ENCODE data around the gene SV2A.
"Not testable (repeated sequence)": the region's sequence is repeated elsewhere in the genome, so short reads cannot be mapped to it uniquely, and the experiment has no call there.

SV2A gene

DNA sequence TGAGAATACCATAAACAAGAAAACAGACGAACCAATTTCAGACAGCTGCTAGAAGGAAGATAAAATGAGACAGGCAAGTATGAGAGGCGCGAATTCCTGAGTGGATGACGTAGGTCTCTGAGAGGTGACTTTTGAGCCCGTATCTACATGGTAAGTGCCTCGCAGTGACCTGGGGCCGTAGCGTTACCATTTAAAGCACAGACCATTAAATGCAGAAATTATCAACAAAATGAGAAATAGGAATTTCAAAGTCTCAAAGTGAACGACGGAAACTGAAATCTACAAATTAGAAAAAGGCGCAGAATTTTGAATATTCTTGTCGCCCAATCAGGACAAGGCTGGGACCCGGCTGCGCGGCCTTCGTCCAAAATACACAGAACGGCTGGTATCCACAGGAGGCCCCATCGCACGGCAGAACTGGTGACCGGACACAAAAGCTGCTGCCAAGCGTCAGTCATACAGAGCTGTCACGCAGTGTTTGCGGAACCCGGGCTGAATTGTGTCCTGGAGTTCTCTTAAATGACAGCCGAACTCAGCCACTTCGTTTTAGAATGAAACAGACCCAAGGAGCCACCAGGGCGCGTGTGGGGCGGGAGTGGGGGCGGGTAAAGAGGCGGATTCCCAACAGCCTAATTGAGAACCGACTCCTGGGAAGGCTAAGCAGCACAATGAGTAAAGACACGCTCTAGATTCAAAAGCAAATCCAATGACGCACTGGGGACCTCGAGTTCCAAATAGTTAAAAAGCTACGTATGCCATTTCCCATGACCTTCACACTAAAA, 32.1 kb downstream of the SV2A start:
- DNase-seq (ENCODE audit: low read depth) = peak; percentile 96
- peaks cover 24% of the 10 kb centered on the region for H3K4me1 ChIP-seq (ENCODE audit: control insufficient read depth, insufficient read depth, low read length)
- no peaks in the 10 kb centered on the region for H3K27me3 ChIP-seq (replicated peaks; ENCODE audit: control insufficient read depth, insufficient read depth, low read length)
- peak overlapping the region; percentile 95 for H3K4me3 ChIP-seq (ENCODE audit: low read length)
- H3K9ac ChIP-seq (ENCODE audit: low read length) = peak overlapping the region; percentile 93
- H3K9me3 ChIP-seq (ENCODE audit: control insufficient read depth, low read length) = no peaks in the 10 kb centered on the region
- H3K36me3 ChIP-seq (ENCODE audit: control insufficient read depth, insufficient read depth, low read length, severe bottlenecking) = no peaks in the 10 kb centered on the region

- Histone ChIP-seq H3K36me3 (ENCODE audit: control insufficient read depth, insufficient read depth, low read length, severe bottlenecking) (no peaks in the 10 kb centered on the region), H3K4me3 (ENCODE audit: low read length) (peak overlapping the region; percentile 95), H3K4me1 (ENCODE audit: control insufficient read depth, insufficient read depth, low read length) (peaks cover 24% of the 10 kb centered on the region), H3K9ac (ENCODE audit: low read length) (peak overlapping the region; percentile 93), H3K9me3 (ENCODE audit: control insufficient read depth, low read length) (no peaks in the 10 kb centered on the region), H3K27me3 (replicated peaks; ENCODE audit: control insufficient read depth, insufficient read depth, low read length) (no peaks in the 10 kb centered on the region)
- DNase-seq (ENCODE audit: low read depth) = peak; percentile 50
Measured at GRCh38 chr1:149884433-149885338, 33.0 kb downstream of the SV2A start.

- Histone ChIP-seq H3K9ac (ENCODE audit: low read length) (peak overlapping the region; percentile 11), H3K9me3 (ENCODE audit: control insufficient read depth, low read length) (no peaks in the 10 kb centered on the region), H3K36me3 (ENCODE audit: control insufficient read depth, insufficient read depth, low read length, severe bottlenecking) (no peaks in the 10 kb centered on the region), H3K4me3 (ENCODE audit: low read length) (peak overlapping the region; percentile 95), H3K4me1 (ENCODE audit: control insufficient read depth, insufficient read depth, low read length) (peaks cover 19% of the 10 kb centered on the region), H3K27me3 (replicated peaks; ENCODE audit: control insufficient read depth, insufficient read depth, low read length) (no peaks in the 10 kb centered on the region)
- no peak for DNase-seq (ENCODE audit: low read depth)
Measured at GRCh38 chr1:149883598-149884247, 33.9 kb downstream of the SV2A start.

DNA sequence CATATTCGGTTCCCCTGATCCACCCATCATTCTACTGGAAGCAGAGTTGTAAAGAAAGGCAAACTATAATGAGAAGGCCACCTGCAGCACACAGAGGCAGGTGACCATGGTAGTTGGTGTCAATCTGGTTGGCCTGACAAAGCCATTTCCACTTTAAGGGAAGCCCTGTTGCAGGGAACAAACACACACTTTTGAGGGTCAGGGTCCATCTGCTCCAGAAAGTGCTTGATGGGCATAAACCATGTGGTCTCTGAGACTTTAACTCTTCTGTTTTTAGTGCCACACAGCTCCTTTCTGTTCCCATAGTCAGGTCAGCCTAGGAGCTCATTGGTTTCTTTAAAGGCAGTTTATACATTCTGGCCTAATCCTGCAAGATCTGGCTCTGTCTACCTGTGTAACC, 35.8 kb downstream of the SV2A start:
- H3K4me3 ChIP-seq (ENCODE audit: low read length) = no peak overlapping the region
- H3K9ac ChIP-seq (ENCODE audit: low read length) = no peak overlapping the region
- DNase-seq (ENCODE audit: low read depth) = no peak
- H3K27me3 ChIP-seq (replicated peaks; ENCODE audit: control insufficient read depth, insufficient read depth, low read length) = no peaks in the 10 kb centered on the region
- H3K9me3 ChIP-seq (ENCODE audit: control insufficient read depth, low read length) = no peaks in the 10 kb centered on the region
- peaks cover 17% of the 10 kb centered on the region for H3K4me1 ChIP-seq (ENCODE audit: control insufficient read depth, insufficient read depth, low read length)
- no peaks in the 10 kb centered on the region for H3K36me3 ChIP-seq (ENCODE audit: control insufficient read depth, insufficient read depth, low read length, severe bottlenecking)

DNA sequence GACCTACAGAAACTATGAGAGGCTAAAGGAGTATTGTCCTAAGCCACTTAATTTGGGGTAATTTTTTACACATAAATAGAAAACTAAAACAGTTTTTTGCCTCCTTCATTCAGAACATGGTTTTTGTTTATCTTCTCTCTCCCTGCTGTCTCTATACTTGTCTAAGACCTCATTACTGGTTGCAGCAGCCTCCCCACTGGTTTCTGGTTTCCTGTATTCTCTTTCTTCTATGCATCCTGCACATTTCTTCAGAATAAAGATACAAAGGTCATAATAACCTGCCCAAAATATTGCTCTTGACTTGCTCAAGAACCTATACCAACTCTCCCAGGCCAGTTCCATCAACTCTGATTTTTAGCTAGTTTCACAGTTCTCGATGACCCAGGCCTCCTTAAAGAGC, 38.1 kb downstream of the SV2A start:
- Histone ChIP-seq H3K4me1 (ENCODE audit: control insufficient read depth, insufficient read depth, low read length) (peaks cover 10% of the 10 kb centered on the region), H3K4me3 (ENCODE audit: low read length) (no peak overlapping the region), H3K36me3 (ENCODE audit: control insufficient read depth, insufficient read depth, low read length, severe bottlenecking) (no peaks in the 10 kb centered on the region), H3K9ac (ENCODE audit: low read length) (no peak overlapping the region), H3K9me3 (ENCODE audit: control insufficient read depth, low read length) (no peaks in the 10 kb centered on the region), H3K27me3 (replicated peaks; ENCODE audit: control insufficient read depth, insufficient read depth, low read length) (no peaks in the 10 kb centered on the region)
- no peak for DNase-seq (ENCODE audit: low read depth)

DNA sequence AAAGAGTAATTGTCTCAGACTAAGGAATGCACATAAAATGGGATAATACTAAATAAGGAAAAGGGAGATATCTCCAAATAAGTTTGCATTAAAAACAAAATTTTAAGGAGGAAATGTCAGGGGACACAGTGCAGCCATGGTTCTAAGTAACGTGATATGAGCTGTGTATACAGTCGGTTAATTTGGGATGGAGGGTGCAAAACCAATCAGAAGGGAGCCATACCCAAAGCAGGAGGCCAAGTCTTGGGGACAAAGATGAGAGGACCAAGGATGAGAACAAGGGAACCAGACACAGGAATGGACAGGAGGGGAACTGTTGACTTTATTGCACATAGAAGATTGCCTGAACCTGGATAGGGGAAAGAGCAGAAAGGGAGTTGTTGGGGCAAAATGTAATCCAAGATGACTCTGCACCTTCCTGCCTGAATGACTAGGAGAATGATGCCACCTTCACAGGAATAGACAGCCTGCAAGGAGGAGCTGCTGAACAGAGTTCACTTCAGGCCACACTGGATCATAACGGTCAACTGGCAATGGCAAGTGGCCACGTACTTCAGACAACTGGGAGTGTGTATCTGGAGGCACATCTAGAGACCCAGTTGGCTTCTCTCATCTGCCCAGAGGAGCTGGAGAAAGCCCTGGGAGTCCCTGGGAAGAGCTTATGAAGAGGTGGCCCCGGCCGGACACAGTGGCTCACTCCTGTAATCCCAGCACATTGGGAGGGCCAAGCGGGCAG, 40.3 kb downstream of the SV2A start:
- H3K36me3 ChIP-seq (ENCODE audit: control insufficient read depth, insufficient read depth, low read length, severe bottlenecking) = no peaks in the 10 kb centered on the region
- H3K27me3 ChIP-seq (replicated peaks; ENCODE audit: control insufficient read depth, insufficient read depth, low read length) = no peaks in the 10 kb centered on the region
- DNase-seq (ENCODE audit: low read depth) = no peak

DNA sequence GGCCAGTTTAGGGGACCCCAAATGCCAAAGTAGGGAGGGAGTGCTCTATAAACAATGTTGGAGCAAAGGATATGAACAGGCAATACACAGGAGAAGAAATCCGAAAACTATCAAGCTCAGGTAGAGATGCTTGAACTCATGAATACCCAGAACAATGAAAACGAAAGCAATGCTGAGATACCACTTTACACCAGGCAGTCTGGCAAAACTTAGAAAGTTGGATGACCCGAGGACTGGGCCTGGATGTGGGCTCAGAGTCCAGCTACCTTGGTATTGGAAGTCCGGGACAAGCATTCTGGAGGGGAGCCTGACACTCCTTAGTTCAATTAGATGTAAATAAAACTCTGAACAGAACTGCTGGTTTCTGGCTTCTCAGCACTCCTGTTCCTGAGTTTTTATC, 44.6 kb downstream of the SV2A start:
- not testable (repeated sequence) for H3K4me1 ChIP-seq (ENCODE audit: control insufficient read depth, insufficient read depth, low read length); H3K9ac ChIP-seq (ENCODE audit: low read length); H3K4me3 ChIP-seq (ENCODE audit: low read length); H3K36me3 ChIP-seq (ENCODE audit: control insufficient read depth, insufficient read depth, low read length, severe bottlenecking); H3K27me3 ChIP-seq (replicated peaks; ENCODE audit: control insufficient read depth, insufficient read depth, low read length); DNase-seq (ENCODE audit: low read depth); H3K9me3 ChIP-seq (ENCODE audit: control insufficient read depth, low read length)

More for the DNA sequence above, 40.3 kb downstream of the SV2A start:
- no peak overlapping the region for H3K9ac ChIP-seq (ENCODE audit: low read length)
- H3K4me3 ChIP-seq (ENCODE audit: low read length) = no peak overlapping the region
- no peaks in the 10 kb centered on the region for H3K9me3 ChIP-seq (ENCODE audit: control insufficient read depth, low read length)
- H3K4me1 ChIP-seq (ENCODE audit: control insufficient read depth, insufficient read depth, low read length) = no peaks in the 10 kb centered on the region

DNA sequence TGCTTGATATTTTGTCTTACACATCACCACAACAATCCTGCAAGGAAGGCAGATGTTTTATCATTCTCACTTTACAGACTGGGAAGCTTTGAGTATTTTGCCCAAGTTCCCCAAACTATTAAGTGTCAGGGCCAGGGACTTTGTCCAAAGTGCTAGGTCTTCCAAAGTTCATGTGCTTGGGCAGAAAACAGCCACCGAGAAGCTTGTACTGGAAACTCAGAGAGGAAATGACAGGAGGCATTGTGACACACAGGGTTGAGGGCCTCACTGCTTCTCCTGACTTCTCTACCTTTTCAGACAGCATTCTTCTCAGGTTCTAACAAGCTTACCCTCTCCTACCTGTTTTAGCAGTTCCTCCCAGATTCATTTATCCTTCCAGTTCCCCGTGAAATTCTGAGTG, 50.8 kb downstream of the SV2A start:
- H3K4me3 ChIP-seq (ENCODE audit: low read length); H3K9me3 ChIP-seq (ENCODE audit: control insufficient read depth, low read length); DNase-seq (ENCODE audit: low read depth); H3K4me1 ChIP-seq (ENCODE audit: control insufficient read depth, insufficient read depth, low read length); H3K9ac ChIP-seq (ENCODE audit: low read length); H3K27me3 ChIP-seq (replicated peaks; ENCODE audit: control insufficient read depth, insufficient read depth, low read length); H3K36me3 ChIP-seq (ENCODE audit: control insufficient read depth, insufficient read depth, low read length, severe bottlenecking): not testable (repeated sequence)

- H3K9me3 ChIP-seq (ENCODE audit: control insufficient read depth, low read length); DNase-seq (ENCODE audit: low read depth); H3K9ac ChIP-seq (ENCODE audit: low read length); H3K4me3 ChIP-seq (ENCODE audit: low read length); H3K27me3 ChIP-seq (replicated peaks; ENCODE audit: control insufficient read depth, insufficient read depth, low read length); H3K36me3 ChIP-seq (ENCODE audit: control insufficient read depth, insufficient read depth, low read length, severe bottlenecking); H3K4me1 ChIP-seq (ENCODE audit: control insufficient read depth, insufficient read depth, low read length): not testable (repeated sequence)
Measured at GRCh38 chr1:149861497-149862054, 56.1 kb downstream of the SV2A start.

DNA sequence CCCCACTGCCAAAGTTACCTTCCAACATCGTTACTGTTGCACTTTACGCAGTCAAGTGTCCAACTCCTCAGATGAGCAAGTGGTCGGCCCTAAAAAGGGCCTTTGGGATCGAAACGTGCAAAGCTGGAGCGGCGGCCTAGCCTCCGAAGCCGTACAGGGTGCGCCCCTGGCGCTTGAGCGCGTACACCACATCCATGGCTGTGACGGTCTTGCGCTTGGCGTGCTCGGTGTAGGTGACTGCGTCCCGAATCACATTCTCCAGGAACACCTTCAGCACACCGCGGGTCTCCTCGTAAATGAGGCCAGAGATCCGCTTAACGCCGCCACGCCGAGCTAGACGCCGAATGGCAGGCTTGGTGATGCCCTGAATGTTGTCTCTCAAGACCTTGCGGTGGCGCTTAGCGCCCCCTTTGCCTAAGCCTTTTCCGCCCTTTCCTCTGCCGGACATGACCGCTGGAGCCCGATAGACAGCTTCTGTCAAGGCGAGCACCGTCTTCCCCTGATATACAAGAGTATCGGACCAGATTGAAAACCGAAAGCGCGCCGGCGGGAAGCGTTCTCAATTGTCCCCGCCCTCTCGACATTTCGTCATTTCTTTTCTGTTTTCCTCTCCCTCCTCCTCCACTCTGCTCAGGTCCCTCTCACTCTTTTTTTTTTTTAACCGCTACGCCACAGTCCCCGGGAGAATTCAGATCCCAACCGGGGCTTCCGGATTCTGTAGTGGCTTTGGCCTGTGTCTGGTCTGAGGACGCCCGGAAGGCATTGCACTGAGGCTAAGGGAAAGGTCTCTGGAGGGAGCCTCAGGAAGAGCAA, 56.8 kb downstream of the SV2A start:
- not testable (repeated sequence) for H3K27me3 ChIP-seq (replicated peaks; ENCODE audit: control insufficient read depth, insufficient read depth, low read length); DNase-seq (ENCODE audit: low read depth); H3K9me3 ChIP-seq (ENCODE audit: control insufficient read depth, low read length); H3K36me3 ChIP-seq (ENCODE audit: control insufficient read depth, insufficient read depth, low read length, severe bottlenecking); H3K4me1 ChIP-seq (ENCODE audit: control insufficient read depth, insufficient read depth, low read length); H3K9ac ChIP-seq (ENCODE audit: low read length); H3K4me3 ChIP-seq (ENCODE audit: low read length)

All from adipocyte (in vitro differentiated cells).